ENCODE measurements around the gene NECTIN4. TPM values are rescaled to one million over a fixed set of nuclear protein-coding genes. Genes with fewer than 3 reads are reported as not detected.

The NECTIN4 gene
- total and polyA plus RNA-seq, 2 donors = 0.66 to 4.7 TPM

- Histone ChIP-seq H3K4me3 (ENCODE audit: low read length in 2 of 2) (no peak overlapping the region), H3K27ac (ENCODE audit: low read depth in 1 of 2, low read length in 1 of 2) (no peak overlapping the region), H3K36me3 (ENCODE audit: control insufficient read depth in 2 of 2, insufficient read depth in 2 of 2, low read length in 1 of 2) (peaks cover 4 to 6% of the 10 kb centered on the region in 2 donors), H3K9me3 (ENCODE audit: control insufficient read depth in 2 of 2, insufficient read depth in 1 of 2, low read length in 1 of 2) (no peaks in the 10 kb centered on the region), H3K27me3 (ENCODE audit: control insufficient read depth in 2 of 2, insufficient read depth in 1 of 2, low read length in 1 of 2) (no peaks in the 10 kb centered on the region), H3K4me1 (ENCODE audit: control insufficient read depth in 2 of 2, insufficient read depth in 2 of 2, low read length in 2 of 2) (peaks cover 23 to 34% of the 10 kb centered on the region in 2 donors)
- no peak for DNase-seq (ENCODE audit: low read depth in 6 of 9, low spot score in 9 of 9)
- 94% methylated on average over 12 of the region's 12 CpGs for WGBS
These were observed 25.9 kb upstream of the NECTIN4 start for GRCh38 chr1:161115132-161115711.

- H3K27ac ChIP-seq (ENCODE audit: low read depth in 1 of 2, low read length in 1 of 2) = no peak overlapping the region
These were observed 25.2 kb upstream of the NECTIN4 start for GRCh38 chr1:161114556-161114955.

GRCh38 chr1:161113915-161114314, 24.6 kb upstream of the NECTIN4 start:
- Histone ChIP-seq H3K36me3 (ENCODE audit: control insufficient read depth in 2 of 2, insufficient read depth in 2 of 2, low read length in 1 of 2) (peaks cover 4 to 5% of the 10 kb centered on the region in 2 donors), H3K9me3 (ENCODE audit: control insufficient read depth in 2 of 2, insufficient read depth in 1 of 2, low read length in 1 of 2) (no peaks in the 10 kb centered on the region), H3K27me3 (ENCODE audit: control insufficient read depth in 2 of 2, insufficient read depth in 1 of 2, low read length in 1 of 2) (no peaks in the 10 kb centered on the region), H3K4me1 (ENCODE audit: control insufficient read depth in 2 of 2, insufficient read depth in 2 of 2, low read length in 2 of 2) (peaks cover 13 to 22% of the 10 kb centered on the region in 2 donors), H3K4me3 (ENCODE audit: low read length in 2 of 2) (no peak overlapping the region), H3K27ac (ENCODE audit: low read depth in 1 of 2, low read length in 1 of 2) (no peak overlapping the region)
- WGBS = 37% methylated on average over 1 of the region's 1 CpG
- no peak for DNase-seq (ENCODE audit: low read depth in 6 of 9, low spot score in 9 of 9)

More at GRCh38 chr1:161114556-161114955, 25.2 kb upstream of the NECTIN4 start:
- no peak for DNase-seq (ENCODE audit: low read depth in 6 of 9, low spot score in 9 of 9)
- WGBS = 91% methylated on average over 2 of the region's 2 CpGs
- Histone ChIP-seq H3K27me3 (ENCODE audit: control insufficient read depth in 2 of 2, insufficient read depth in 1 of 2, low read length in 1 of 2) (no peaks in the 10 kb centered on the region), H3K9me3 (ENCODE audit: control insufficient read depth in 2 of 2, insufficient read depth in 1 of 2, low read length in 1 of 2) (no peaks in the 10 kb centered on the region), H3K4me3 (ENCODE audit: low read length in 2 of 2) (no peak overlapping the region), H3K36me3 (ENCODE audit: control insufficient read depth in 2 of 2, insufficient read depth in 2 of 2, low read length in 1 of 2) (peaks cover 2 to 4% of the 10 kb centered on the region in 2 donors), H3K4me1 (ENCODE audit: control insufficient read depth in 2 of 2, insufficient read depth in 2 of 2, low read length in 2 of 2) (peaks cover 19 to 29% of the 10 kb centered on the region in 2 donors)

DNA sequence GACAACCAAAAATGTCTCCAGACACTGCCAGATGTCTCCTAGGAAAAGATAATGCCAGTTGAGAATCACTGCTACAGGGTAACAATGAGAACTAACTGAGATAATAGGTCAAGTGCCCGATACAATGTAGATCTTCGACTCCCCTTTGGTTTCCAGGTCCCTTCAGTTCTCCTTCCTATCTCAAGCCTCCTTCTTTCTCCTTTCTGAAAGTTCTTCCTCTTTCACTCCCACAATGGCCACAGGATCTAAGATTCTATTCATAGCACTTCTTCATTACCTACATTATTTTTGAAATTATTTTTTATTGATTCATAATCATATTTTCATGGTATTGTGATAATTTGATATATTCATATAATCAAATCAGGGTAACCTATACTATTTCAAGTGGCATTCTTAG, 22.2 kb upstream of the NECTIN4 start:
- Histone ChIP-seq H3K9me3 (ENCODE audit: control insufficient read depth in 2 of 2, insufficient read depth in 1 of 2, low read length in 1 of 2) (no peaks in the 10 kb centered on the region), H3K27me3 (ENCODE audit: control insufficient read depth in 2 of 2, insufficient read depth in 1 of 2, low read length in 1 of 2) (no peaks in the 10 kb centered on the region), H3K36me3 (ENCODE audit: control insufficient read depth in 2 of 2, insufficient read depth in 2 of 2, low read length in 1 of 2) (peaks cover 5 to 7% of the 10 kb centered on the region in 2 donors), H3K27ac (ENCODE audit: low read depth in 1 of 2, low read length in 1 of 2) (no peak overlapping the region), H3K4me1 (ENCODE audit: control insufficient read depth in 2 of 2, insufficient read depth in 2 of 2, low read length in 2 of 2) (peaks cover under 1 to 8% of the 10 kb centered on the region in 2 donors), H3K4me3 (ENCODE audit: low read length in 2 of 2) (no peak overlapping the region)
- WGBS = 62% methylated on average over 2 of the region's 2 CpGs
- no peak for DNase-seq (ENCODE audit: low read depth in 6 of 9, low spot score in 9 of 9)

GRCh38 chr1:161111117-161111516, 21.8 kb upstream of the NECTIN4 start:
- H3K27ac ChIP-seq (ENCODE audit: low read depth in 1 of 2, low read length in 1 of 2) = no peak overlapping the region
- no peak overlapping the region for H3K4me3 ChIP-seq (ENCODE audit: low read length in 2 of 2)
- H3K9me3 ChIP-seq (ENCODE audit: control insufficient read depth in 2 of 2, insufficient read depth in 1 of 2, low read length in 1 of 2) = no peaks in the 10 kb centered on the region
- DNase-seq (ENCODE audit: low read depth in 6 of 9, low spot score in 9 of 9) = no peak
- H3K4me1 ChIP-seq (ENCODE audit: control insufficient read depth in 2 of 2, insufficient read depth in 2 of 2, low read length in 2 of 2) = peaks cover 0 to 4% of the 10 kb centered on the region in 2 donors
- WGBS = 97% methylated on average over 3 of the region's 3 CpGs
- H3K36me3 ChIP-seq (ENCODE audit: control insufficient read depth in 2 of 2, insufficient read depth in 2 of 2, low read length in 1 of 2) = peaks cover 5 to 8% of the 10 kb centered on the region in 2 donors
- no peaks in the 10 kb centered on the region for H3K27me3 ChIP-seq (ENCODE audit: control insufficient read depth in 2 of 2, insufficient read depth in 1 of 2, low read length in 1 of 2)

GRCh38 chr1:161106431-161106830, 17.1 kb upstream of the NECTIN4 start:
- no peaks in the 10 kb centered on the region for H3K27me3 ChIP-seq (ENCODE audit: control insufficient read depth in 2 of 2, insufficient read depth in 1 of 2, low read length in 1 of 2)
- no peaks in the 10 kb centered on the region for H3K9me3 ChIP-seq (ENCODE audit: control insufficient read depth in 2 of 2, insufficient read depth in 1 of 2, low read length in 1 of 2)
- WGBS = 99% methylated on average over 1 of the region's 1 CpG
- no peak overlapping the region for H3K27ac ChIP-seq (ENCODE audit: low read depth in 1 of 2, low read length in 1 of 2)
- H3K4me3 ChIP-seq (ENCODE audit: low read length in 2 of 2) = no peak overlapping the region
- H3K4me1 ChIP-seq (ENCODE audit: control insufficient read depth in 2 of 2, insufficient read depth in 2 of 2, low read length in 2 of 2) = no peaks in the 10 kb centered on the region
- H3K36me3 ChIP-seq (ENCODE audit: control insufficient read depth in 2 of 2, insufficient read depth in 2 of 2, low read length in 1 of 2) = peaks cover 13 to 19% of the 10 kb centered on the region in 2 donors
- DNase-seq (ENCODE audit: low read depth in 6 of 9, low spot score in 9 of 9) = no peak

GRCh38 chr1:161100556-161100955, 11.2 kb upstream of the NECTIN4 start:
- Histone ChIP-seq H3K27me3 (ENCODE audit: control insufficient read depth in 2 of 2, insufficient read depth in 1 of 2, low read length in 1 of 2) (peaks cover 2 to 14% of the 10 kb centered on the region in 2 donors), H3K4me1 (ENCODE audit: control insufficient read depth in 2 of 2, insufficient read depth in 2 of 2, low read length in 2 of 2) (peaks cover 11 to 20% of the 10 kb centered on the region in 2 donors), H3K9me3 (ENCODE audit: control insufficient read depth in 2 of 2, insufficient read depth in 1 of 2, low read length in 1 of 2) (peaks cover 0 to 5% of the 10 kb centered on the region in 2 donors), H3K27ac (ENCODE audit: low read depth in 1 of 2, low read length in 1 of 2) (no peak overlapping the region), H3K36me3 (ENCODE audit: control insufficient read depth in 2 of 2, insufficient read depth in 2 of 2, low read length in 1 of 2) (peaks cover 21 to 27% of the 10 kb centered on the region in 2 donors), H3K4me3 (ENCODE audit: low read length in 2 of 2) (no peak overlapping the region)
- WGBS = 98% methylated on average over 2 of the region's 2 CpGs
- DNase-seq (ENCODE audit: low read depth in 6 of 9, low spot score in 9 of 9) = no peak

DNA sequence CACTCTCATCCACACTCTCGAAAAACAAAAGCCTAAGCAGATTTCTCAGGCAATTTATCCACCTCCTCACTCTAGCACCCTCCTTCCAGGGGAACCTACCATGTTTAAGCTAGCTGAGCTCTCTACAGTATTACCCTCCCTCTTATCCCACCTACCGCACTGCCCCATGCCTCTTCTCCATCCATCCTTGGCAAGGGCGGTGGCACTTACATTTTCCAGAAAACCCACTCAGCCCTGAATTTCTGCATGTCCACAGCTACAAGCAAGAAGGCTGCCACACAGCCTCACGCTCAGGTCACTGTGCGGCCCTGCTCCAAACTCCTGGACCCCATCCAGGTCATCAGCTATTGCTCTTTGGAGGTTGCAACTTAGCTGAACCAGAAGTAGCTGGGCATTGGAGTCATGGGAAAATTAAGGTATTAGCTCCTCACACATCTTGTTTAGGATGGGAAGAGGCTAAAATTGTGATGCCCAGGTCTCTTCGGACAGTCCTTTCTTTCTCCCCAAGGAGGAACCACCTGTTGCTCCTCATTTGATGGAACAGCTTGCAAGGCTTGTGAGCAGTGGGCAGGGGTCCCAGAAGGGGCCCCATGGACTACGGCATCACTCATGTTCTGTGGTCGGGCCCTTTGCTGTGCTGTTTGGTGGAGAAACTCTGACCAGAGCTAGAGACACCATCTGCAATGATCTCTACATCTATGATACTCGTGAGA, 9.9 kb upstream of the NECTIN4 start:
- DNase-seq (ENCODE audit: low read depth in 6 of 9, low spot score in 9 of 9) = no peak
- Histone ChIP-seq H3K4me3 (ENCODE audit: low read length in 2 of 2) (peak overlapping the region in 1 of 2 donors; percentile 24), H3K36me3 (ENCODE audit: control insufficient read depth in 2 of 2, insufficient read depth in 2 of 2, low read length in 1 of 2) (peaks cover 21 to 27% of the 10 kb centered on the region in 2 donors), H3K27ac (ENCODE audit: low read depth in 1 of 2, low read length in 1 of 2) (no peak overlapping the region), H3K27me3 (ENCODE audit: control insufficient read depth in 2 of 2, insufficient read depth in 1 of 2, low read length in 1 of 2) (peaks cover 2 to 14% of the 10 kb centered on the region in 2 donors), H3K4me1 (ENCODE audit: control insufficient read depth in 2 of 2, insufficient read depth in 2 of 2, low read length in 2 of 2) (peaks cover 11 to 20% of the 10 kb centered on the region in 2 donors), H3K9me3 (ENCODE audit: control insufficient read depth in 2 of 2, insufficient read depth in 1 of 2, low read length in 1 of 2) (peaks cover 0 to 5% of the 10 kb centered on the region in 2 donors)
- WGBS = 96% methylated on average over 9 of the region's 9 CpGs
